HG02642 (cell line): ENCODE data around the gene GCSH.
A peak's percentile ranks its signal among the peaks of the same experiment; 100 is the strongest.

ENCODE experiments used
- ATAC-seq: cut with Tn5 transposase; IDR thresholded peaks from one replicate; pipeline ENCODE4 v1.9.1; 2021; ENCODE audit warnings: mild to moderate bottlenecking; ENCODE audit not compliant: unreplicated experiment, poor library complexity

Gene GCSH

DNA sequence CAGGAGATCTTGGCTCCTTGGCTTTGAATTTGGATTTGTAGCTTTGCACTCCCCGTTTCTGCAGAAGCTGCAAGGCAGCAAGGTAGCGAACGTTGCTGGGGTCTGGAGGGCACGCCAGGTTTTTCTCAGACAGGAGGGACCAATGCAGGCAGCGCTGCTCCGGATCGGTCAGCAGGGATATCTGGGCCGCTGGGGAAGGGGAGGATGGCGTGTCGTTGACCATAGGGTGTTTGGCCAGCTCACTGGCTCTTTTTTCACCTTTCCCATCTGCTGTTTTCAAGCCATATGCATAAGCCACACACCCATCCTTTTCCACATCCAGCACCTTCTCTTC lies 34.9 kb downstream of the GCSH start:
- no peak for ATAC-seq

DNA sequence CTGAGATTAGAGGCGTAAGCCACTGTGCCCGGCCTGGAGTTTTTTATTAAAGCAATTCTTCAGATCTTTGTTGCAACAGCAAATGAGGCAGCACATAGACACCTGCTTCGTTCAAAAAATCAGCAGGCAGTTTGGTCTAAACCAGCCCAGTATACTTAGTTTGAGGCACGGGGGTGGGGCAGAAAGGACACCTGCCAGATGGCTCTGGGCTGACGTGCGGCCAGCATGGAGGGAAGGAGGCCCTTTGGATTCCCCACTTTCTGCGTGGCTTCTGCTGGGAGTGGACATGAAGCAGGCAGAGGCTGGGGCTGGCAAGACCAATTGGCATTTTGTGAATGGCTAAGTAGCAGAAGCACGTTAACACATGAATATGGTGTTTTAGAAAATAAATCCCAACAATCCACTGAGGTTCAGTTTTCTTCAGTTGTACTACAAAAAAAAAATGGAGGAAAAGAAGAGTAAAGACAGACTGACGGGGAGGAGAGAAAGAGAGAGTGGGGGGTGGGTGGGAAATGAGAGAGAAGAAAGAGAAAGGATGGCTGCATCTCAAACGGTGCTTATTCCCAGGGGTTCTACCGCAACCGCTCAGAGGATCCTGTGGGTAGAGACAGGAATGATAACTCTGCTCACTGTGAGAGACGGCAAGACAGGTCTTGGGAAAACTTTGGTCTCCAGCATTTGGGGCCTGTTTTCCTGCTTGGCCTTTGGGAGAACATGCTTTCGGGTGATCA lies 35.5 kb downstream of the GCSH start:
- ATAC-seq: no peak

DNA sequence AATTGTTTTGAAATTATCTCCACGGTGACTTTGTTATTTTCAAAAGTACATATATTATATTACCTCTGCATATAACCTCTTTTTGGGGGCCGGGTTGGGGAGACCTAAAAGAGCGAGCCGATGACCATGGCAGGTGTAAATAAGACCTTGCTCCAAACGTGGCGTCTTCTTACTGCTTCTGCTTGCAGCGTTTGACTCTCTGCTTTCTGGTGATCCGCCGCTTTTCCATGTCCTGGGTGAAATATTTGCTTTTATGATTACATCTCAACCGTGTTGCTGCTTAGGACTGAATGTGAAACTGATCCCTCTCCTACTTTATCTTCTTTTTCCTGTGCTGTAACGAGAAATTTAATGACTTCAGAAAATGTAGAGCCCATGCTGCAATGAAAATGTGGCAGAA lies 42.4 kb downstream of the GCSH start:
- ATAC-seq: no peak

DNA sequence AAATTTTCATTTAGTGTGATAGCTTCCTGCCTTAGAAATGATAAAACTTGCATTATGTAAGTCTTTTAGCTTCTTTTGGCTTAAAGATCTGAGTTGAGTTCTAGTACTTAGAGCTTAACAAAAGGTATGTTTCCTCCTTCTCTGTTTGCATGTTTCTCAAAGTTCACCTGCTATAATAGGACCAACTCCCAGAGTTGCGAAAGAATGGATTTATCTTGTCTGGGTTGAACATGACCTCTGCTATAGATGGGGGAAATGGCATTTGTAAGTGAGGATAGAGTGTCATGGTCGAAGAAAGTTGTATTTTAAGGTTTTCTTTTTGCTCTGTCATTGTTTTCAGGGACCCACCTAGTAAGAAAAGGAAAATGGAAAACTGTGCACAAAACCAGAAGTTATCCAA lies 53.4 kb downstream of the GCSH start:
- ATAC-seq: no peak

DNA sequence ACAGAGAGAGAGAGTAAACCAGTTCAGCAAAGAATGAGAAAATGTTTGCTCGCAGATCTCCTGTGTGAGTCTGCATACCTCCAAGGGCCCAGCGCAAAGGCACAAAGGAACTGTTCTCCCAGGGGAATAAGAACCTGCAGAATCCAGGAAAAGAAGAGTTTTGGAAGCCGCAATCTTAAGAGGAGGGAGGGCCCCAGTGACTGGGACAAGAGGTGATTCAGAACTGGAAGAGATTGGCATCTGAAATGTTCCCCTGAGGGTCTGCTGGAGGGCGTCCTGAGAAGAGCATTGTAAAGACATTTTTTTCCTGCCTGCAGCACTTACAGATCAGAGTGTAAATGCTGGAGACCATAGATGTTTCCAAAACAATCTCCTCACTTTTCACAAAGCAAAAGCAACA lies 54.5 kb downstream of the GCSH start:
- ATAC-seq: no peak

DNA sequence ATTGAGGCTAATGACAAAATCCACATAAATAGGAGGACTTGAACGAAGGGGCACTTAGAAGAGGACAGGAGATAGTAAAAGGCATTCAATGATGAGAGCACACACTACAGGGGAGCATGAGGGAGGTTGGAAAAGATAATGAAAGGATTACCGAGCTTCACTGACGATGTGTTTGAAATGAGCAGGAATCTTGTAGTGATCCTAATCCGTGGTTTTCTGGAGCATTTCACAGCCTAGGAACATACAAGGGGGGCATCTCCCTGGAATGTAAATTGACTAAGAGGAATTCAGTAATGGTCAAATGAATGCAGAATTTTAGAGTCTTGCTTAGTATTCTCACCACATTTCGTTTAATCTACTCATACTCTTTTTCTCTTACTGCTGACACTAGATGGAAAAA lies 55.4 kb downstream of the GCSH start:
- ATAC-seq: no peak

DNA sequence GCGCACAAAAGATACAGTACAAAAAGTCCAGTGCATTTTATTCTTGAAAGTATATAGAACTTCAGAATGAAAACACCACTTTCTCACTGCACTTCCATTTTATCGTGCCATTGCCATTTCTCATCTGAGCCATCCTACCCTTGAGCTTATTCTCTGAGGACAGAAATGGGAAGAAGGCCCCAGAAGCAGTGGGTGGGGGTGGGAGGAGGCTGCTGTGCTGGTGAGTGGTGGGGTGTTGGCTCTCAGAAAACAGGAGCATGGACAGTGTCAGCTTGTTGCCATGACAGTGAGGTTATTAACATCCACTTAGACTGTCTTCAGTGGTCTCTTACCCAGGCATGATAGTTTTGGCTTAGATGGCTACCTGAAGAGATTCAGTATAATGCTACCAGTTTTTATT lies 56.1 kb downstream of the GCSH start:
- no peak for ATAC-seq

DNA sequence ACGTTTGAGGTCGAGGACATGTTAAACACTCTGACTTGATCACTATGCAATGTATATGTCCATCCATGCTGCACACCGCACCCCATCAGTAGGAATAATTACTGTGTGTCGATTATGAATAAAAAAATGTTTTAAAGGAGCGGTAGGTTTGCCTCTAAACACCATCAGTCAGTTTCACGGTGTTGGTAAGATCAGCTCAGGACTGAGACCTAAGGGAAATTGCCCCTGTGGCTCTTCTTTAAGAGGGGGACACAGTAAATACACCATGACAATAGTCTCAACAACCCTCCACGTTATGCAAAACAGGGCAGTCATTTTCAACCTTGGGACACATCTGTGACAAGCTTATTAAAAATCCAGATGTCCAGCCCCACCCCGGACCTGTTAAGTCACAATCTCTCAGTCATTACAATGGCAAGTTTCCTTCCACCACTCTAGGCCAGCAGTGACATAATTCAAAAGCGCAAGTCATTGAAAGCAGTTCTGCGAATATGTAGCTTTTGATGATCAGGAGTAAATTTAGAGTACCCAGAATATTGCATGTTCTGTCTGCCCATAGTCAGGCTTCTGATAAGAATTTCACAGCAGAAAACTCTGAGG lies 59.3 kb downstream of the GCSH start:
- ATAC-seq: no peak

DNA sequence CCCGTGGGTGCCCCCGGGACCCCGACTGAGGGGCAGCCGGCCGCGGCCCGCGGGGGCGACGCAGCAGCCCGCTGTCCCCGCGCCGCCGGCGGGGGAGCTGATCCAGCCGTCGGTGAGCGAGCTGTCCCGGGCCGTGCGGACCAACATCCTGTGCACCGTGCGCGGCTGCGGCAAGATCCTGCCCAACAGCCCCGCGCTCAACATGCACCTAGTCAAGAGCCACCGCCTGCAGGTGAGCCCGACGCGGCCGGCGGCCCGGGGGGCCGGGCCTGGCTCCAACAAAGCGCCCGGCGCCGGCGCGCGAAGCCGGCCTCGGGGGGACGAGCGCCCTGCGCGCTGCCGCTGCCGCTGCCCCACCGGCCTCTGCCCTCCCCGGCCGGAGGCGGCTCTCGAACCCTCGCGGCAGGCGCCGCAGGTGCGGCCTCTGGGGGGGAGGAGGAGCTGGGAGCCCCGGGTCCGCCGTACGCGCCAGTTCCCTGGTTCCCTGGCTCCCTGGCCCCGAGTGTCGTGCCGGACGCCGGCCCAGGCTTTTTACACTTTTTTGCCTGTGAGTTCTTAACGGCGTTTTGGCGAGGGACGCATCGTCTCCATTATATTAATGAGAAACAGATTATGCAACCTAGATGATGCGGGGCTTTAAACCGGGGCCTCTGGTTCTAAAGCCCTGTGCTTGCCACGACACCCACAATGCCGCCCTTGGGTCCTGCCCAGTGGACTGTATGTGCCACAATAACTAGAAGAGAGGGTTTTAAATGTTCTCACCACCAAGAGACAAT lies 60.0 kb downstream of the GCSH start:
- peak; percentile 64 for ATAC-seq

DNA sequence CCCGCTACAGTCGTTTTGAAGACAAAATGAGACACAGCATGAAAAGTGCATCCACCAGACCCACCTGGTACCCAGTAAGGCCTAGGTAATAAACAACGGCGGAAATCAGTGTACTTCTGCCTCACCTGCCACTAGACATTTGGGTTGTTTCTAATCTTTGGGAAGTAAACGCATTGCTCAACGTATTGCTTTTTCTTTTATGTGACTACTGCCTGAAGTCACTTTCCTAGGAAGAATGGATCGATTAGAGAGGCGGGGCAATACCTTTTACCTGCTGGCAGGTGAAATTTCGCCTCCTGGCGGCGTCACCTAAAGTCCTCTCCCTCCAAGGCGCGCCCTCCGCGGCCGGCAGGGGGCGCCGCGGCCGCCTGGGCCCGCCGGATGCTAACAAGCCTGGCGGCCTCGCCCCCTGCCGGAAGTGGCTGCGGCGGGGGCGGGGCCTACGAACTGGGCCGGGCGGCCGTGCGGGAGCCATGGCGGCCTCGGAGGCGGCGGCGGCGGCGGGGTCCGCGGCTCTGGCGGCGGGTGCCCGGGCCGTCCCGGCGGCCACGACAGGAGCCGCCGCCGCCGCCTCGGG lies 60.7 kb downstream of the GCSH start, which contains the start of gene ATMIN:
ATMIN (plus strand) TSS at position 445 of the 577 bp plus-strand sequence; CDS start at position 474, 29 bp downstream.
- peak; percentile 88 for ATAC-seq
